ENCODE results near the gene NHLH1.
A peak's percentile ranks its signal among the peaks of the same experiment; 100 is the strongest.

The NHLH1 gene

DNA sequence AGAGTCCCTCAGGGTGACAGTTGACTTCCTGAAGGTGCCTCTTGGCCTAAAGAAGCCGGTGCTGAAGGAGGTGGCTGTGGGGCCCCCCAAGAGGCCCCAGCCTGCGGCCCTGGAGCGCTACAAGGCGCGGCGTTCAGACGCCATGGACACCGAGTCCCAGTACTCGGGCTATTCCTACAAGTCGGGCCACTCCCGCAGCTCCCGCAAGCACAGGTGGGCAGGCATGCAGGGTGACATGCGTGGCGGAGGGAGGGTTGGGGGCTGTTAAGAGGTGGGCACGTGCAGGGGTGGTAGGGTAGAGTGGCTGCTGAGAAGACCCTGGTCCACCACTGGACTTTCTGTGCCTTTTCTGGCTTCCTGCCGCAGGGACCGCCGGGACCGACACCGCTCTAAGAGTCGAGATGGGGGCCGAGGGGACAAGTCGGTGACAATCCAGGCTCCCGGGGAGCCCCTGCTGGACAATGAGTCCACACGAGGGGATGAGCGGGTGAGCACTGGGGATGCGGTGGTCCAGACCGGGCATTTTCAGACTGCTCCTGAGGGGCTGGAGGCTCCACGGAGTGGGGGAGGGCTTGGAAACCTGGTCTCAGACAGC lies 48.9 kb downstream of the NHLH1 start:
- Histone ChIP-seq H3K4me3 (ENCODE audit: low read depth, low read length) (no peak overlapping the region), H3K36me3 (peaks cover 62% of the 10 kb centered on the region)

DNA sequence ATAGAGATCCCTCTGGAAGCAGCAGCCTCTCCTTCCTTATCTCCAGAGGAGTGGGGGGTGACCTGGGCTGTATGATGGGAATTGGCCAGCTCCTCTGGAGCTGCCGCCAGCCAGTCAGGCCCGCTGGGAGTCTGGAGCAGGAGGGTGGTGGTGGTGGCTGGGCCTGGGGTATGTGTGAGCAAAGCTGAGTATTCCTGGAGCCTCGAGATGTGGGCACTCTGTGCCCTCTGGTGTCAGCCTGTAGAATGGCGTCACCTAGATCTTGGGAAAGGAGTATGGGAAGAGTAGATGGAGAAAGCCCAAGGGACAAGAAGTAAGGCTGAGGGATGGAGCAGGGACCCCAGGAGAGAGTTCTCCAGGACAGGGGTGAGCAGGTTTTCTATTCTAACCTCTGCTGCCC lies 49.5 kb downstream of the NHLH1 start:
- peaks cover 68% of the 10 kb centered on the region for H3K36me3 ChIP-seq
- no peaks in the 10 kb centered on the region for H3K9me3 ChIP-seq (ENCODE audit: severe bottlenecking)
- H3K27me3 ChIP-seq (ENCODE audit: insufficient read depth, low read depth, severe bottlenecking): no peaks in the 10 kb centered on the region
- no peak overlapping the region; the same call in 1 of the 2 replicates for H3K27ac ChIP-seq
- no peak overlapping the region for H3K4me3 ChIP-seq (ENCODE audit: low read depth, low read length)
- TF ChIP-seq, protein P1, sequence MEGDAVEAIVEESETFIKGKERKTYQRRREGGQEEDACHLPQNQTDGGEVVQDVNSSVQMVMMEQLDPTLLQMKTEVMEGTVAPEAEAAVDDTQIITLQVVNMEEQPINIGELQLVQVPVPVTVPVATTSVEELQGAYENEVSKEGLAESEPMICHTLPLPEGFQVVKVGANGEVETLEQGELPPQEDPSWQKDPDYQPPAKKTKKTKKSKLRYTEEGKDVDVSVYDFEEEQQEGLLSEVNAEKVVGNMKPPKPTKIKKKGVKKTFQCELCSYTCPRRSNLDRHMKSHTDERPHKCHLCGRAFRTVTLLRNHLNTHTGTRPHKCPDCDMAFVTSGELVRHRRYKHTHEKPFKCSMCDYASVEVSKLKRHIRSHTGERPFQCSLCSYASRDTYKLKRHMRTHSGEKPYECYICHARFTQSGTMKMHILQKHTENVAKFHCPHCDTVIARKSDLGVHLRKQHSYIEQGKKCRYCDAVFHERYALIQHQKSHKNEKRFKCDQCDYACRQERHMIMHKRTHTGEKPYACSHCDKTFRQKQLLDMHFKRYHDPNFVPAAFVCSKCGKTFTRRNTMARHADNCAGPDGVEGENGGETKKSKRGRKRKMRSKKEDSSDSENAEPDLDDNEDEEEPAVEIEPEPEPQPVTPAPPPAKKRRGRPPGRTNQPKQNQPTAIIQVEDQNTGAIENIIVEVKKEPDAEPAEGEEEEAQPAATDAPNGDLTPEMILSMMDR (IDR thresholded peaks at IDR 0.05; ENCODE audit: low read depth, low read length): peak; percentile 86
- peak; percentile 75 for DNase-seq

More for the DNA sequence above, 48.9 kb downstream of the NHLH1 start:
- H3K27ac ChIP-seq: peak overlapping the region; percentile 79
- TF ChIP-seq, protein P1 (IDR thresholded peaks at IDR 0.05; ENCODE audit: low read depth, low read length): no peak
- H3K27me3 ChIP-seq (ENCODE audit: insufficient read depth, low read depth, severe bottlenecking): no peaks in the 10 kb centered on the region
- no peak for DNase-seq
- H3K9me3 ChIP-seq (ENCODE audit: severe bottlenecking): no peaks in the 10 kb centered on the region

DNA sequence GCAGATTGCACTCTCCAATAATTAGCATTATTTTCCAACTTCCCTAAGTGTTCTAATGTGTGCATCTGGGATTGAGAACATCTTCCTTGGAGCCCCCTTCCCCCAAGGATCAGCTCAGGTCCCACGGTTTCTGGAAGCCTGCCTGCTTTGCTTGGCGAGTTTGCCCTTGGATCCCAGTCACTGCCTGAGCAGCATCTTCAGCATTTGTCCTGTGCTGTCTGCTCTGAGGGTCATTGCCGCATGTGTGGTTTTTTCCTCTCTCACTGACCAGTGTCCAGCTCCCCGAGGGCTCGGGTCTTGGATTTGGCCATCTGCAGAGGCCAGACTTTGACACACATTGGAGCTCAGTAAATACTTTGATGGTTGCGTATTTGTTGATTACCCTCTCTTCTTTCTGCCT lies 51.6 kb downstream of the NHLH1 start:
- DNase-seq: no peak
- no peaks in the 10 kb centered on the region for H3K9me3 ChIP-seq (ENCODE audit: severe bottlenecking)
- peaks cover 84% of the 10 kb centered on the region for H3K36me3 ChIP-seq
- no peak overlapping the region for H3K27ac ChIP-seq
- H3K27me3 ChIP-seq (ENCODE audit: insufficient read depth, low read depth, severe bottlenecking): no peaks in the 10 kb centered on the region
- TF ChIP-seq, protein P1 (IDR thresholded peaks at IDR 0.05; ENCODE audit: low read depth, low read length): no peak
- no peak overlapping the region for H3K4me3 ChIP-seq (ENCODE audit: low read depth, low read length)

DNA sequence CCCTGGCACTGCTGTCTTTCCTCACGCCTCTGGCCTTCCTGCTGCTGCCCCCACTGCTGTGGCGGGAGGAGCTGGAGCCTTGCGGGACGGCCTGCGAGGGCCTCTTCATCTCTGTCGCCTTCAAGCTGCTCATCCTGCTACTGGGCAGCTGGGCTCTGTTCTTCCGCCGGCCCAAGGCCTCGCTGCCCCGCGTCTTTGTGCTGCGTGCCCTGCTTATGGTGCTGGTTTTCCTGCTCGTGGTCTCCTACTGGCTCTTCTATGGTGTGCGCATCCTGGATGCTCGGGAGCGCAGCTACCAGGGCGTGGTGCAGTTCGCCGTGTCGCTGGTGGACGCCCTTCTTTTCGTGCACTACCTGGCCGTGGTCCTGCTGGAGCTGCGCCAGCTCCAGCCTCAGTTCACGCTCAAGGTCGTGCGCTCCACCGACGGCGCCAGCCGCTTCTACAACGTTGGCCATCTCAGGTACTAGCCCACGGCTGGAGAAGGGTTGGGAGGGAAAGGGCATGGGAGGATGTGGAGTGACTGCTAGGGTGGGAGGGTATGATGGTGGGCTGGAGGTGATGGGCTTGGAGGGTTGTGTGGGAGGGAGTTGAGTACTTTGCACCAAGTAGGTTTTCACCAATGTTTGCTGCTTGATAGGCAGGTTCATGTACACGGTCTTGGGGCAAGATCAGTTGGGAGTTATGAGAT lies 52.4 kb downstream of the NHLH1 start:
- no peak overlapping the region for H3K27ac ChIP-seq
- H3K27me3 ChIP-seq (ENCODE audit: insufficient read depth, low read depth, severe bottlenecking): no peaks in the 10 kb centered on the region
- H3K36me3 ChIP-seq: peaks cover 90% of the 10 kb centered on the region
- no peak for DNase-seq
- TF ChIP-seq, protein P1 (IDR thresholded peaks at IDR 0.05; ENCODE audit: low read depth, low read length): no peak
- H3K9me3 ChIP-seq (ENCODE audit: severe bottlenecking): no peaks in the 10 kb centered on the region
- H3K4me3 ChIP-seq (ENCODE audit: low read depth, low read length): no peak overlapping the region

DNA sequence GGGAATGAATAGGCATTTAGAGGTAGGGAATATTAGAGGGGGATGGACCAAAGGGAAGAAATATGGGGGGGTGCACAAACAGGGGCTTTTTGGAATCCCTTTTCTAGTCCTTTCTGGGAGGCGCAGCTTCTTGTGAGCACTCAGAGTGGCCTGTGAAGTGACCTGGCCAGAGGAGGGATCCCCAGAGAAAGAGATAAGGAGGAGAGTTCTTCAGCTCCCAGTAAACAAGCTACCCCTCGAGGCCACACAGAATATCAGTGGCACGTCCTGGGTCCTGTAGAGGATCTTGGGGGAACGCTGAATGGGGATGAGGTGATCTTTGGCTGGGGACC lies 52.9 kb downstream of the NHLH1 start:
- no peaks in the 10 kb centered on the region for H3K27me3 ChIP-seq (ENCODE audit: insufficient read depth, low read depth, severe bottlenecking)
- no peak overlapping the region for H3K4me3 ChIP-seq (ENCODE audit: low read depth, low read length)
- TF ChIP-seq, protein P1 (IDR thresholded peaks at IDR 0.05; ENCODE audit: low read depth, low read length): no peak
- no peak for DNase-seq
- H3K36me3 ChIP-seq: peaks cover 93% of the 10 kb centered on the region
- H3K9me3 ChIP-seq (ENCODE audit: severe bottlenecking): no peaks in the 10 kb centered on the region
- H3K27ac ChIP-seq: no peak overlapping the region
